Tibial artery (tissue), 4 donors: ENCODE results near the gene ADAMTS7.

Experiments used
- DNase-seq, 2 donors: peaks; one replicate each; pipeline ENCODE4 v3.0.0-alpha.2; 2019
- H3K27ac ChIP-seq, 2 donors: fragments of 200-600 bp; sonication (generic) in 1 of 2; 1 replicate in 1 of 2; 2 replicates in 1 of 2; pipeline ENCODE4 v1.5.1; 2018 to 2019; ENCODE audit warnings: mild to moderate bottlenecking in 1 of 2
- H3K27me3 ChIP-seq, 2 donors: fragments of 200-600 bp; sonication (generic) in 1 of 2; one replicate each; pipeline versions ENCODE4 v1.5.1 to v1.6.0; 2016 to 2019
- H3K36me3 ChIP-seq, 3 donors: fragments of 200-600 bp; sonication (generic) in 2 of 3; one replicate each; pipeline ENCODE4 v1.5.1; 2016 to 2019; ENCODE audit warnings: mild to moderate bottlenecking in 2 of 3
- H3K4me1 ChIP-seq, 4 donors: fragments of 200-600 bp; sonication (generic) in 2 of 4; 1 replicate in 3 of 4; 2 replicates in 1 of 4; pipeline ENCODE4 v1.5.1; 2016 to 2019
- H3K4me3 ChIP-seq, 2 donors: fragments of 200-600 bp; sonication (generic) in 1 of 2; 1 replicate in 1 of 2; 2 replicates in 1 of 2; pipeline ENCODE4 v1.5.1; 2018 to 2019; ENCODE audit warnings: mild to moderate bottlenecking in 2 of 2
- H3K9me3 ChIP-seq, 3 donors: fragments of 200-600 bp; sonication (generic) in 1 of 3; one replicate each; pipeline ENCODE4 v1.5.1; 2016 to 2019
- intact Hi-C: fragments of 100-400 bp; cut with DNase I; formaldehyde crosslinking; loops from one replicate; pipeline ENCODE4 v1.15.0; 2023; ENCODE audit warnings: low total_unique reads
- TF ChIP-seq, protein P1 (sequence below), 2 experiments: fragments of 200-600 bp in 1 of 2; fragments of 450-650 bp in 1 of 2; IDR thresholded peaks; one replicate each; pipeline ENCODE4 v1.5.1; 2017 to 2019; ENCODE audit warnings: antibody characterized with exemption in 2 of 2, mild to moderate bottlenecking in 1 of 2, moderate library complexity in 1 of 2

The ADAMTS7 gene

DNA sequence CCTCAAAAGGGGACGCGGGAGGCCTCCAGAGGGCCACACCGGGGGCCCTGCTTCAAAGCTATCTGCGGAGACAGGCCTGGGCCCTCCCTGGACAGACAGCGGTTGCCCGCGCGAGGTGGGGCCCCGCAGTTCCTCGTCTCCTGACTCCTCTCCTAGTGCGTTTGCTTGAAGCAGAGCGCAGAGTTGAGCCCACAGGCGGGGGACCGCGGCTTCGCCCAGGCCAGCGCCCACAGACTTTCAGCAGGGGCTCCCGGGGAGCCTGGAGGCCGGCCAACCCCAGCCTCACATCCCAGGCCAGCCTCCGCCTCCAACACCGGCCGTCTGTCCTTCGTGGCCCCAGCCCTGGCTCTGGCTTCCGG, 540 bp upstream of the ADAMTS7 start:
- Histone ChIP-seq H3K27ac (peak overlapping the region; percentile 73 to 81), H3K4me3 (peak overlapping the region; percentile 64 to 80), H3K36me3 (no peaks in the 10 kb centered on the region), H3K9me3 (no peaks in the 10 kb centered on the region), H3K27me3 (no peaks in the 10 kb centered on the region), H3K4me1 (peaks cover 0 to 23% (median 16%) of the 10 kb centered on the region in 4 donors)
- no peak for DNase-seq
- intact Hi-C loops: loop anchor here (5.0 kb wide), 1 partner anchor 45 kb away; no protein-coding TSS in a partner anchor
- TF ChIP-seq, protein P1, sequence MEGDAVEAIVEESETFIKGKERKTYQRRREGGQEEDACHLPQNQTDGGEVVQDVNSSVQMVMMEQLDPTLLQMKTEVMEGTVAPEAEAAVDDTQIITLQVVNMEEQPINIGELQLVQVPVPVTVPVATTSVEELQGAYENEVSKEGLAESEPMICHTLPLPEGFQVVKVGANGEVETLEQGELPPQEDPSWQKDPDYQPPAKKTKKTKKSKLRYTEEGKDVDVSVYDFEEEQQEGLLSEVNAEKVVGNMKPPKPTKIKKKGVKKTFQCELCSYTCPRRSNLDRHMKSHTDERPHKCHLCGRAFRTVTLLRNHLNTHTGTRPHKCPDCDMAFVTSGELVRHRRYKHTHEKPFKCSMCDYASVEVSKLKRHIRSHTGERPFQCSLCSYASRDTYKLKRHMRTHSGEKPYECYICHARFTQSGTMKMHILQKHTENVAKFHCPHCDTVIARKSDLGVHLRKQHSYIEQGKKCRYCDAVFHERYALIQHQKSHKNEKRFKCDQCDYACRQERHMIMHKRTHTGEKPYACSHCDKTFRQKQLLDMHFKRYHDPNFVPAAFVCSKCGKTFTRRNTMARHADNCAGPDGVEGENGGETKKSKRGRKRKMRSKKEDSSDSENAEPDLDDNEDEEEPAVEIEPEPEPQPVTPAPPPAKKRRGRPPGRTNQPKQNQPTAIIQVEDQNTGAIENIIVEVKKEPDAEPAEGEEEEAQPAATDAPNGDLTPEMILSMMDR (IDR thresholded peaks at IDR 0.05): no peak

DNA sequence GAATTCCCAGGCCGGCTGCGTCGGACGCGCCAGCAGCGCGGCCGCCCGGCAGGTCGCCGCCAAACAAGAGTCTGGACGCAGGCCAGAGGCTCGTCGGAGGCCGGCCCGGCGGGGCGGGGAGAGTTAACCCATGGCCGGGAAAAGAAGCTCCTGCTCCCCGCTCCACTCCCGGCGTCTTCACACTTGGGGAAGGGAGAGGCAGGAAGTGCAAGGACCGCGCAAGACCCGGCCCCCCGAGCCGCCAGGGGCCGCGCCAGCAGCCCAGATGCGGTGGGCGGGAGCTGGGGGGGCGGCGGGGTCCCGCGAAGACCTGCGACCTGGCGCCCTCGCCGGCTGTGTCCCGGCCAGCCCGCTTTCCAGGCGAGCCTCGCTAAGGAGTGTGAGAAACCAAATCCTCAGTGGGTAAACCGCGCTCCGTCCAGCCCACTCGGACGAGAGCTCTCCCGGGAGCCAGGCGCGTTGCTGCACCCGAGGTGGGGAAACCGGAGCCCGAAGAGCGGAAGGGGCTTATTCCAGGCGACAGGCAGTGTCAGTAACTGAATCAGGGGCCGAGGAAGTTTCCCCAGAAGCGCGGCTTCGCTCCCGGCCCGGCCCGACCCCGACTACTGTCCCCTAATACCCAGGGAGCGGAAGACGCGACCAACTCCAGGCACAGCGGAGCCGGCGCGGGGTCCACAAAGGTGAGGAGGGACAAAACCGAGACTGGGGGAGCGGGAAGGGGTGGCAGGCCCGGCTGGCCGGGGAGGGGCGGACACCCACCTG, 721 bp downstream of the ADAMTS7 start:
- no peaks in the 10 kb centered on the region for H3K9me3 ChIP-seq
- H3K4me3 ChIP-seq: peak overlapping the region; percentile 64 to 80
- H3K36me3 ChIP-seq: no peaks in the 10 kb centered on the region
- H3K4me1 ChIP-seq: peaks cover 0 to 23% (median 16%) of the 10 kb centered on the region in 4 donors
- peak overlapping the region; percentile 73 to 81 for H3K27ac ChIP-seq
- H3K27me3 ChIP-seq: no peaks in the 10 kb centered on the region
- peak in 1 of 2 donors; percentile 74 for DNase-seq
- TF ChIP-seq, protein P1 (IDR thresholded peaks at IDR 0.05): no peak
- intact Hi-C loops: loop anchor here (5.0 kb wide), 1 partner anchor 47 kb away; no protein-coding TSS in a partner anchor

DNA sequence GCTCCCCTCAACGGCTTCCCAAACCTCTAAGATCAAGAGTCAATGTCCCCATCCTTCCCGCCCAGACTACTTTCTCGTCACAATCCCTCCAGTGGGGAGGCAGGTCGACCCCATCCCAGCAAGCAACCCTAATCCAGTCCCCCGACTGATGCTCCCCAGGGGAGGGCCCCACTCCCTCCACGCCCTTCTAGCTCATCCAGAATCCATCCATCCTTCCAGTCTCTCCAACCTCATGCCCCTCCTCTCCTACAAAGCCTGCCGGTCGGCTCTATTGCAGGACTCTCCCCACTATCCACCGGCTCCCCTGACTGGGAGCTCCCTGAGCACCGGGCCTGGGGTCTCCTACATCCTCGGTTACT, 1.3 kb downstream of the ADAMTS7 start:
- H3K27ac ChIP-seq: peak overlapping the region; percentile 73 to 81
- H3K27me3 ChIP-seq: no peaks in the 10 kb centered on the region
- peak overlapping the region; percentile 64 to 80 for H3K4me3 ChIP-seq
- DNase-seq: no peak
- TF ChIP-seq, protein P1 (IDR thresholded peaks at IDR 0.05): no peak
- intact Hi-C loops: loop anchor here (5.0 kb wide), 1 partner anchor 47 kb away; no protein-coding TSS in a partner anchor
- no peaks in the 10 kb centered on the region for H3K9me3 ChIP-seq
- no peaks in the 10 kb centered on the region for H3K36me3 ChIP-seq
- peaks cover 0 to 23% (median 16%) of the 10 kb centered on the region in 4 donors for H3K4me1 ChIP-seq

DNA sequence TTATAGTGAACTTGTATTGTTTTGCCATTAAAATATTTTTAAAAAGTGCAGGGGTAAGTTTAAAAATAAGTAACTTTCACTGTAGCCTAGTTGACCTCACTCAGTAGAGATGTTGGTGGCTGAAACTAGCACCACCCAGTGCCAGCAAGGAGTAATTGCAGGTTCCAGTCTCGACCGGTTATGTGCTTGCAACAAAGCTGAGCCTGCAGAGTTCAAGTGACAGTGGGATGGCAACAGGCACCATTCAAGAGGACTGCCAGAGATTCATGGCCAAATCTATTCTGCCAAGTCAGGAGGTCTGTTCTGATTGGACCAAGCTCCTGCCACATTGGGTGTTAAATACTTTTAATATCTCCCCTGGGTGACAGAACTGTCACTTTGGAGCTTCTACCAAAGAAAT, 2.7 kb downstream of the ADAMTS7 start:
- no peak overlapping the region for H3K4me3 ChIP-seq
- no peaks in the 10 kb centered on the region for H3K9me3 ChIP-seq
- H3K27me3 ChIP-seq: no peaks in the 10 kb centered on the region
- peaks cover 0 to 27% (median 16%) of the 10 kb centered on the region in 4 donors for H3K4me1 ChIP-seq
- H3K27ac ChIP-seq: no peak overlapping the region
- TF ChIP-seq, protein P1 (IDR thresholded peaks at IDR 0.05): no peak
- intact Hi-C loops: no loop called here
- DNase-seq: no peak
- H3K36me3 ChIP-seq: no peaks in the 10 kb centered on the region

DNA sequence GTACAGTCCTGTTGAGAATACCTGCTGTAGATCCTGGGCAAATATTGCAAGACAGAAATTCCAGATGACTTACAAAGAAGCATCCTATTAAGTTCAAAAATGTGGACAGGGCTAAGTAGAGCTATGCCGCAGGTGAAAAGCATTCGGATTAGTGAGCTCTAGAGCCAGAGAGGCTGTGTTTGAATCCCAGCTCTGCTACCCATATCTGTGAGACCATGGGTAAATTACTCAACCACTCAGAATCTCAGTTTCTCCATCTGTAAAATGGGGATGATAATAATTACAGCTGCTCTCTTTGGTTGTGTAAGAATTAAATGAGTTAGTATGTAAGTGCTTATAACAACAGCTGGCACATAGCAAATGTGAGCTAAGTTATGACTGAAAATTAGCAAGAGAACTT, 3.9 kb downstream of the ADAMTS7 start:
- intact Hi-C loops: no loop called here
- Histone ChIP-seq H3K9me3 (no peaks in the 10 kb centered on the region), H3K4me3 (no peak overlapping the region), H3K27ac (no peak overlapping the region), H3K4me1 (peaks cover 0 to 27% (median 16%) of the 10 kb centered on the region in 4 donors), H3K36me3 (no peaks in the 10 kb centered on the region), H3K27me3 (no peaks in the 10 kb centered on the region)
- DNase-seq: no peak
- TF ChIP-seq, protein P1 (IDR thresholded peaks at IDR 0.05): no peak
